GM12874 (cell line): ENCODE measurements around the gene DISP3.

Experiments used
- CTCF ChIP-seq: IDR thresholded peaks from 2 replicates; pipeline ENCODE4 v1.5.1; 2011; ENCODE audit warnings: low read depth, mild to moderate bottlenecking, control low read depth, low read length, moderate library complexity; ENCODE audit not compliant: insufficient read depth

Gene DISP3

DNA sequence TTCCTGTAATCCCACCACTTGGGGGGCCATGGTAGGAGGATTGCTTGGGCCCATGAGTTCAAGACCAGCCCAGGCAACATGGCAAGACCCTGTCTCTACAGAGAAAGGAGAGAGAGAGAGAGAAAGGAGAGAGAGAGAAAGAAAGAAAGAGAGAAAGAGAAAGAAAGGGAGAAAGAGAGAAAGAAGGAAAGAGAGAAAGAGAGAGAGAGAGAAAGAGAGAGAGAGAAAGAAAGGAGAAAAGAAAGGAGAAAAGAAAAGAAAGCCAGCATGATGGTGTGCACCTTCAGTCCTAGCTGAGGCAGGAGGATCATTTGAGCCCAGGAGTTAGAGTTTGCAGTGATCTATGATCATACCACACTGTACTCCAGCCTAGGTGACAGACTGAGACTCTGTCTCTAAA is 82.8 kb downstream of the DISP3 start:
- TF ChIP-seq CTCF: no peak

- no peak for TF ChIP-seq CTCF
Observed at GRCh38 chr1:11562664-11563063, 83.7 kb downstream of the DISP3 start.

DNA sequence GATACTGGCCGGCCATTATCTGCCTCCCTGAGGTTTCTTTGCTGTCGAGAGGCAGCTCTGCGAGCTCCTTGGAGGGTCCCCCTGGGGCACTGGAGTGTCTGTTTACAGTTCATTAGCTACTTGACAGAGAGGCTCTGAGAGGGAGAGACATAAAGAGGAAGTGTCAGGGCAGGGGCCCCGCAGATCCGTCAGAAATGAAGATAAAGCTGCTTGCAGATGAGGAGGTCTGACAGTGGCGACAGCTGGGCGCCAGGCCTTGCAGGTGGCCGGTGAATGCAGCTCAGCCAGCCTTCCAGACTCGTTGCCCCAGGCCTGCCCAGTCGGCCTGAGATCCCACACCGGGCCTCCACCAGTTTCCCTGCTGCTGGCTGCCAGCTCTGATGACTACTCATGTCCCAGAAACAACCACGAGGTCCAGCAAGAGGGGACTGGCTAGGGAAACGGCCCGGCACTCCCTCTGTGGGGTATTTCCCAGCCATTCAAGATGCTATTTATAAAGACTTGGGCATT is 84.7 kb downstream of the DISP3 start:
- no peak for TF ChIP-seq CTCF

DNA sequence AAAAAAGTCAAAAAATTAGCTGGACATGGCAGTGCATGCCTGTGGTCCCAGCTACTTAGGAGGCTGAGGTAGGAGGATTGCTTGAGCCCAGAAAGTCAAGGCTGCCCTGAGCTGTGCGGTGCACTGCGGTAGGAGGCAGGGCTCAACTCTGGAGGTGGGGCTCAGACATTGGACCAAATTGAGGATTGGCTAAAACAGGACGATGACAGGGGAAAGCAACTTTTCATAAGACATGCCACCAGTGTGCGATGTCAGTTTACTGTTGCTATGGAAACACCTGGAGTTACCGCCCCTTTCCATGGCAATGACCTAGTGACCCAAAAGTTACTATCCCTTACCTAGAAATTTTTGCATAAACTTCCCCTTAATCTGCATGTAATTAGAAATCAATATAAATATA is 85.3 kb downstream of the DISP3 start:
- no peak for TF ChIP-seq CTCF

DNA sequence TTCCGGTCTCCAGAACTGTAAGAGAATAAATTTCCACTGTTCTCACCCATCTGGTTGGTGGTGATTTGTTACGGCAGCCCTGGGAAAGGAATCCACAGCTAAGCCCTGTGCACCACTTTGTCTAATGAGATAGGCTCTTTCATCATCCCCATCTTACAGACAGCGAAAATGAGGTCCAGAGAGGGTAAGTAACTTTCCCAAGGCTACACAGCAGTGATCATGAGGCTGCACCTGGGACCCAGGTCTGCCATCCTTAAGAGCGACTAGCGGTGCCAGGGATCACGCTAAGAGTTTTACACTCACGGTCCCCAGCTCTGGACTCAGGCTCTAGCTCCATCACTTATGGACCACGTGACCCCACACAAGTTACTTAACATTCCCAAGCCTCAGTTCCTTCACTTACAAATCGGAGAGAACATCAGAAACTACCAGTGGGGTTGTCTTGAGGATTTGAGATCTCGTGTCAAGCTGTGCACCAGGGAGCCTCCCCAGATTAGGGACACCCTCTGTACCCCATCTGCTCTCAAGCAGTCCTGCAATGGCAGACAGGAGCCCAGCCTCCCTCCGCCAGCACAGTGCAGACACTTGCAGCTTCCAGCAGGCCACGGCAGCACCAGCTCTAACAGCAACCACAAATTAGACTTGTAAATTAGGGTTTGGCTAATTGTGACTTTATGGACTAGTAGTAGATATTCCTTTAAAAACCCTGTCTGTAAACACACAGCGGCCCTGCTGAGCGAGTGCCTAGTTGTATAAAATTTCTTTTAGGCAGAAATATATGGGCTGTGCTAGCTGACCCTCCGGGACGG is 87.3 kb downstream of the DISP3 start:
- TF ChIP-seq CTCF: no peak

- no peak for TF ChIP-seq CTCF
Observed at GRCh38 chr1:11567244-11568065, 88.5 kb downstream of the DISP3 start.

DNA sequence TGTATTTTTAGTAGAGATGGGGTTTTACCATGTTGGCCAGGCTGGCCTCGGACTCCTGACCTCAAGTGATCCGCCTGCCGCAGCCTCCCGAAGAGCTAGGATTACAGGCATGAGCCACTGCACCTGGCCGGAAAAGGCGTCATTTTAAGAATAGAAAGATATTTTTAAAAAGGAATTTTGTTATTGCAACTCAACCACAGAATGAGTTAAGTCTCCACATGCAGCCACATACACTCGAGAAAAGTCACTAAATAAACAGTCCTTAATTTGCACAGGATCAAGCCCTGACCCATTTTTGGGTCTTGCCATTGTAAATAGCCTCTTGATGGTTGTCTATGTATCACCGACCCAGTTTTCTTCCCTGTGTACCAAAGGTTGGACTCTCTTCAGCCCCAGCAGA is 89.7 kb downstream of the DISP3 start:
- TF ChIP-seq CTCF: no peak
